HepG2 (cell line): ENCODE results near the gene ALDH16A1. TPM values are rescaled to one million over a fixed set of nuclear protein-coding genes. Genes with fewer than 3 reads are reported as not detected.

Experiments
- ATAC-seq: fragments of 200-7000 bp; cut with Tn5 transposase; 3 replicates; pipeline ENCODE4 v1.9.1; 2020; ENCODE audit warnings: mild to moderate bottlenecking, moderate library complexity
- BruUV-seq: library from RNA; stranded (reverse); fragments of 400-500 nt; replicated peaks from 2 replicates; lab custom pipeline; 2021; lab: Mats Ljungman, UMichigan
- CTCF ChIA-PET: fragments of 300-600 bp; formaldehyde crosslinking; extraction: SDS; loops from one replicate; lab custom pipeline; 2021; ENCODE audit warnings: low total read pairs, inconsistent platforms, low intra/inter-chr PET ratio; lab: Yijun Ruan, JAX
- POLR2A ChIA-PET: fragments of 350-600 bp; sonication (Branson Sonifier 250); formaldehyde crosslinking; loops from one replicate; lab custom pipeline; 2020; ENCODE audit warnings: antibody characterized with exemption, inconsistent platforms; lab: Yijun Ruan, JAX
- DNase-seq: peaks from one replicate; pipeline ENCODE4 v3.0.0-alpha.2; 2015; ENCODE audit warnings: low spot score
- FAIRE-seq: peaks from 3 replicates; lab custom pipeline; 2011; peaks lifted over from hg19 to GRCh38; lab: Jason Lieb, UNC
- H2AFZ ChIP-seq: one replicate; pipeline ENCODE4 v1.6.1; 2011; ENCODE audit warnings: low read length, inconsistent platforms
- H3K27ac ChIP-seq: fragments of 300-600 bp; 3 replicates; pipeline ENCODE4 v1.8.0; 2011; ENCODE audit warnings: mixed run types, mild to moderate bottlenecking, mixed read lengths, low read length, inconsistent platforms; ENCODE audit not compliant: insufficient read depth; ENCODE audit errors: extremely low read length
- H3K27me3 ChIP-seq, 2 experiments: fragments of 200-600 bp in 1 of 2; 2 replicates in 1 of 2; 3 replicates in 1 of 2; pipeline versions ENCODE4 v1.6.0 to v1.8.0; 2011; ENCODE audit warnings: low read length in 2 of 2, mild to moderate bottlenecking in 2 of 2, moderate library complexity in 2 of 2, inconsistent platforms in 1 of 2; ENCODE audit not compliant: insufficient read depth in 2 of 2, control insufficient read depth in 1 of 2
- H3K36me3 ChIP-seq, 2 experiments: fragments of 200-600 bp in 1 of 2; replicated peaks in 1 of 2; 2 replicates in 1 of 2; 3 replicates in 1 of 2; pipeline versions ENCODE4 v1.5.1 to v1.8.0; 2011; ENCODE audit warnings: low read length in 2 of 2, inconsistent platforms in 1 of 2; ENCODE audit not compliant: insufficient read depth in 2 of 2, control insufficient read depth in 1 of 2
- H3K4me1 ChIP-seq: 2 replicates; pipeline ENCODE4 v1.5.1; 2012; ENCODE audit warnings: low read length, inconsistent platforms; ENCODE audit not compliant: insufficient read depth
- H3K4me2 ChIP-seq: 2 replicates; pipeline ENCODE4 v1.6.0; 2011; ENCODE audit warnings: low read depth, low read length, inconsistent platforms
- H3K4me3 ChIP-seq, 3 experiments: fragments of 200-600 bp in 1 of 3; sonication (generic), shearing (Covaris generic) in 1 of 3; replicated peaks in 1 of 3; 2 replicates each; pipeline ENCODE4 v1.5.1; 2011 to 2016; ENCODE audit warnings: low read length in 3 of 3, inconsistent platforms in 2 of 3, low read depth in 2 of 3, mild to moderate bottlenecking in 2 of 3, control low read depth in 1 of 3, mixed read lengths in 1 of 3; ENCODE audit not compliant: insufficient read depth in 1 of 3
- H3K79me2 ChIP-seq: one replicate; pipeline ENCODE4 v1.6.1; 2011; ENCODE audit warnings: low read length, inconsistent platforms; ENCODE audit not compliant: insufficient read depth
- H3K9ac ChIP-seq: 2 replicates; pipeline ENCODE4 v1.6.0; 2011; ENCODE audit warnings: mild to moderate bottlenecking, low read depth, low read length, inconsistent platforms; ENCODE audit not compliant: insufficient read depth
- H3K9me3 ChIP-seq: 2 replicates; pipeline ENCODE4 v1.5.1; 2012; ENCODE audit warnings: mild to moderate bottlenecking, low read length
- H4K20me1 ChIP-seq: 2 replicates; pipeline ENCODE4 v1.6.0; 2011; ENCODE audit warnings: inconsistent platforms, mild to moderate bottlenecking, low read length, moderate library complexity; ENCODE audit not compliant: insufficient read depth
- CEBPB ChIP-seq: IDR thresholded peaks from 2 replicates; pipeline ENCODE4 v1.6.1; 2011; ENCODE audit warnings: low read depth, low read length, improper control_type of control experiment, borderline replicate concordance
- E2F2 ChIP-seq: sonication (generic); formaldehyde crosslinking; IDR thresholded peaks from 2 replicates; pipeline ENCODE4 v1.4.0; 2020; ENCODE audit warnings: missing genetic modification reagents, borderline replicate concordance
- HBP1 ChIP-seq: IDR thresholded peaks from 2 replicates; pipeline ENCODE4 v1.6.1; 2016; ENCODE audit warnings: low read depth, control low read depth
- KDM5B ChIP-seq: sonication (generic); formaldehyde crosslinking; IDR thresholded peaks from 2 replicates; pipeline ENCODE4 v1.4.0; 2020; ENCODE audit warnings: missing genetic modification reagents, mild to moderate bottlenecking, borderline replicate concordance
- MLLT10 ChIP-seq: sonication (generic); formaldehyde crosslinking; IDR thresholded peaks from 2 replicates; pipeline ENCODE4 v1.4.0; 2020; ENCODE audit warnings: missing genetic modification reagents
- SRF ChIP-seq: IDR thresholded peaks from 2 replicates; pipeline ENCODE4 v1.6.1; 2011; ENCODE audit warnings: mild to moderate bottlenecking, low read depth, low read length, moderate library complexity
- WGBS: methylation state at CpG from one replicate; pipeline ENCODE4 v1.1.6; 2017; ENCODE audit warnings: low lambda C conversion rate; 5-methylcytosine and 5-hydroxymethylcytosine counted together
- in situ Hi-C: cut with HindIII; loops from 2 replicates; pipeline ENCODE4 v1.10.0; 2017; ENCODE audit warnings: low pct_unique_long_range_greater_than_20kb; ENCODE audit not compliant: extremely low pct_ligation_motif_present
- intact Hi-C: fragments of 100-400 bp; cut with micrococcal nuclease; formaldehyde crosslinking; loops from one replicate; pipeline ENCODE4 v1.10.0; 2022; ENCODE audit not compliant: unreplicated experiment
- polyA plus RNA-seq, 8 experiments: library from polyadenylated mRNA; depleted of rRNA in 3 of 8; stranded (reverse) in 7 of 8; unstranded in 1 of 8; fragments of >200 nt; fragmentation: Illumina TruSeq in 4 of 8; extraction: Trizol in 4 of 8; gene quantifications; 2 replicates each; pipeline versions ENCODE4 v1.2.1 to v1.2.3, GENCODE V29; 2011 to 2016; ENCODE audit warnings: low read depth in 4 of 8, missing spikeins in 1 of 8, mixed read lengths in 1 of 8; ENCODE audit not compliant: insufficient read depth in 1 of 8
- total RNA-seq, 5 experiments: library from RNA; depleted of rRNA; stranded (reverse); fragments of >200 nt; fragmentation: Illumina TruSeq; extraction: Trizol; gene quantifications; 2 replicates each; pipeline ENCODE4 v1.2.3, GENCODE V29; 2016; ENCODE audit warnings: low read depth in 1 of 5

The ALDH16A1 gene
- total and polyA plus RNA-seq, 2 of the 13 experiments (the other 11 are each of a cell fraction or from before 2014, with no cell fraction given) = 8.4 to 34.9 TPM

GRCh38 chr19:49507803-49508494, 54.9 kb downstream of the ALDH16A1 start:
- Histone ChIP-seq H3K4me1 (peaks cover 49% of the 10 kb centered on the region), H3K36me3 (no peaks in the 10 kb centered on the region), H3K4me3 (no peak overlapping the region), H3K27me3 (no peaks in the 10 kb centered on the region), H3K4me2 (no peak overlapping the region), H3K9me3 (no peaks in the 10 kb centered on the region), H2AFZ (no peak overlapping the region), H3K79me2 (no peaks in the 10 kb centered on the region), H4K20me1 (no peaks in the 10 kb centered on the region), H3K9ac (no peak overlapping the region), H3K27ac (no peak overlapping the region)
- POLR2A ChIA-PET = no interaction called here
- intact Hi-C loops = no loop called here
- 46% methylated on average over 12 of the region's 12 CpGs for WGBS
- no peak for DNase-seq
- in situ Hi-C loops = loop anchor here (5.0 kb wide), 1 partner anchor 34 kb away; no protein-coding TSS in a partner anchor
- TF ChIP-seq E2F2 (CRISPR knock-in tag) = no peak
- TF ChIP-seq SRF = peak; percentile 73; the same call in 1 of the 2 replicates
- peak; percentile 60 for TF ChIP-seq CEBPB
- TF ChIP-seq KDM5B (CRISPR knock-in tag) = no peak
- TF ChIP-seq HBP1 (CRISPR knock-in tag) = no peak
- no peak for TF ChIP-seq MLLT10
- no TSS peak for BruUV-seq
- ATAC-seq = no peak
- FAIRE-seq = no peak
- CTCF ChIA-PET = interaction anchor here (1.0 to 2.1 kb wide), 2 partner anchors 39 to 63 kb away, joined by 5 to 31 read pairs; no protein-coding TSS in a partner anchor
